Chondrocyte (in vitro differentiated cells): Measurements from ENCODE around the gene RHOH. TPM values are rescaled to one million over a fixed set of nuclear protein-coding genes. Genes with fewer than 3 reads are reported as not detected.

Experiments
- DNase-seq: peaks from one replicate; pipeline ENCODE4 v3.0.0; 2021; ENCODE audit warnings: mixed read lengths, low spot score
- H3K27ac Mint-ChIP-seq: one replicate; pipeline ENCODE4 v1.8.0; 2021; ENCODE audit warnings: mild to moderate bottlenecking, moderate library complexity, mixed read lengths; ENCODE audit not compliant: unreplicated experiment
- H3K27me3 Mint-ChIP-seq: 2 replicates; pipeline ENCODE4 v1.8.0; 2021; ENCODE audit warnings: low read depth, mixed read lengths
- H3K36me3 Mint-ChIP-seq: 2 replicates; pipeline ENCODE4 v1.8.0; 2021; ENCODE audit warnings: low read depth, mixed read lengths
- H3K4me1 Mint-ChIP-seq: 2 replicates; pipeline ENCODE4 v1.8.0; 2021; ENCODE audit warnings: low read depth, mild to moderate bottlenecking, mixed read lengths
- H3K4me3 Mint-ChIP-seq: one replicate; pipeline ENCODE4 v1.8.0; 2021; ENCODE audit warnings: mild to moderate bottlenecking, moderate library complexity, mixed read lengths; ENCODE audit not compliant: unreplicated experiment
- H3K9me3 Mint-ChIP-seq: 2 replicates; pipeline ENCODE4 v1.8.0; 2021; ENCODE audit warnings: low read depth, mixed read lengths
- total RNA-seq: library from RNA; stranded (reverse); gene quantifications from 3 replicates; pipeline ENCODE4 v1.2.1, GENCODE V29; 2021
- TF ChIP-seq, protein P1 (sequence below): fragments of 200-600 bp; sonication (generic); IDR thresholded peaks from 2 replicates; pipeline ENCODE4 v1.5.0; 2021; ENCODE audit warnings: antibody characterized with exemption, mild to moderate bottlenecking, moderate library complexity

The RHOH gene
- total RNA-seq, 1 donor from 2014 or later, result not detected

DNA sequence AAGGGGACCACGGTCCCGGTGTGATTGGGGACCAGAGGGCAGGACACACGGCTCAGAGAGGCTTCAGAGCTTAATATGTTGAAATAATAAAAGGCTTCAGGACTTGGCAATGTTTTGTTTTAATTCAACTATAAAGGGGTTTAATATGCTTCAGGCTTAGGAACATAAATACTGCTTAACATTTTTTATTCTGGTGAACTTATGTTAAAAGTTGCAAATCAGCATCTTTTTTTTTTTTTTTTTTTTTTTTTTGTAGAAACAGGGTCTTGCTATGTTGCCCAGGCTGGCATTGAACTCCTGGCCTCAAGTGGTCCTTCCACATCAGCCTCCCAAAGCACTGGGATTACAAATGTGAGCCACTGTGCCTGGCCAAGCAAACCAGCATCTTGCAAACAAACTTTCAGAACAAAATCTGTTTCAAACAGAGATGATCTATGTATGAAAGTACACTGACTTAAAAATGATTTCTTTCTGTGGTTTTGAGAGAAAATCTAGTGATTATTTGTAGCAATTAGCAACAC lies 37.7 kb downstream of the RHOH start:
- no peaks in the 10 kb centered on the region for H3K4me1 Mint-ChIP-seq
- DNase-seq, result no peak
- no peaks in the 10 kb centered on the region for H3K36me3 Mint-ChIP-seq
- TF ChIP-seq, protein P1, sequence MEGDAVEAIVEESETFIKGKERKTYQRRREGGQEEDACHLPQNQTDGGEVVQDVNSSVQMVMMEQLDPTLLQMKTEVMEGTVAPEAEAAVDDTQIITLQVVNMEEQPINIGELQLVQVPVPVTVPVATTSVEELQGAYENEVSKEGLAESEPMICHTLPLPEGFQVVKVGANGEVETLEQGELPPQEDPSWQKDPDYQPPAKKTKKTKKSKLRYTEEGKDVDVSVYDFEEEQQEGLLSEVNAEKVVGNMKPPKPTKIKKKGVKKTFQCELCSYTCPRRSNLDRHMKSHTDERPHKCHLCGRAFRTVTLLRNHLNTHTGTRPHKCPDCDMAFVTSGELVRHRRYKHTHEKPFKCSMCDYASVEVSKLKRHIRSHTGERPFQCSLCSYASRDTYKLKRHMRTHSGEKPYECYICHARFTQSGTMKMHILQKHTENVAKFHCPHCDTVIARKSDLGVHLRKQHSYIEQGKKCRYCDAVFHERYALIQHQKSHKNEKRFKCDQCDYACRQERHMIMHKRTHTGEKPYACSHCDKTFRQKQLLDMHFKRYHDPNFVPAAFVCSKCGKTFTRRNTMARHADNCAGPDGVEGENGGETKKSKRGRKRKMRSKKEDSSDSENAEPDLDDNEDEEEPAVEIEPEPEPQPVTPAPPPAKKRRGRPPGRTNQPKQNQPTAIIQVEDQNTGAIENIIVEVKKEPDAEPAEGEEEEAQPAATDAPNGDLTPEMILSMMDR, result no peak
- H3K4me3 Mint-ChIP-seq, result no peak overlapping the region
- no peak overlapping the region for H3K27ac Mint-ChIP-seq
- H3K9me3 Mint-ChIP-seq, result no peaks in the 10 kb centered on the region
- no peaks in the 10 kb centered on the region for H3K27me3 Mint-ChIP-seq

DNA sequence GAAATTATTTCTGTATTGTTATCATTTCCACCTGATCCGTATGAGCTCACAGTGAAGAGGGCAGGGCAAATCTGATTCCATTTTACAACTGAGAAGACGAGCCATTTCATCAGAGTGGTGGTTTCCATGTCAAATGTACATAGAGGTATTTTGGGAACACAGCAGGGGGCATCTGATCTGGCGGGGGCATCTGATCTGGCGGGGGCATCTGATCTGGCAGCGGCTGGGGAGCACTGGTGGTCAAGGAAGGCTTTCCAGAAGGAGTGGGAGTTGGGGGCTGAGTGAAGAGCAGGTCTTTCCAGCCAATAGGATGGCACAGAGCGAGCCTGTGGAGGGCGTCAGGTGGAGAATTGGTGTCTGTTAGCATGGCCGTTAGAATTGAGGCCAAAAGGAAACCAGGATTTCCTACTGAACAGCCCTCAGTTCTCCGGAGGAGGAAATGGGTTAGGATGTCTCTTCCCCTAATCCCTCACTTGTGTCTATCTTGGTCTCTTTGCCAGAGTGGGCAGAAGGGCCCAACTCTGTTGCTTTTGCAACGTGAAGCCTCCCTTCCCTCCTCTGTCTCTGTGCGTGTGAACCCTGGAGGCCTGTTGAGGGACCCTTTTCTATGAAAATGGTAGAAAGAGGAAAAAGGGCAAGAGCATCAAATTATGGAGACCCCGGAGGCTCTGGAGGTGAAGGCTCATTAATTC lies 41.3 kb downstream of the RHOH start:
- Mint-ChIP-seq H3K4me3 (no peak overlapping the region), H3K27me3 (no peaks in the 10 kb centered on the region), H3K4me1 (no peaks in the 10 kb centered on the region), H3K36me3 (no peaks in the 10 kb centered on the region), H3K27ac (no peak overlapping the region), H3K9me3 (no peaks in the 10 kb centered on the region)
- TF ChIP-seq, protein P1, result no peak
- no peak for DNase-seq

DNA sequence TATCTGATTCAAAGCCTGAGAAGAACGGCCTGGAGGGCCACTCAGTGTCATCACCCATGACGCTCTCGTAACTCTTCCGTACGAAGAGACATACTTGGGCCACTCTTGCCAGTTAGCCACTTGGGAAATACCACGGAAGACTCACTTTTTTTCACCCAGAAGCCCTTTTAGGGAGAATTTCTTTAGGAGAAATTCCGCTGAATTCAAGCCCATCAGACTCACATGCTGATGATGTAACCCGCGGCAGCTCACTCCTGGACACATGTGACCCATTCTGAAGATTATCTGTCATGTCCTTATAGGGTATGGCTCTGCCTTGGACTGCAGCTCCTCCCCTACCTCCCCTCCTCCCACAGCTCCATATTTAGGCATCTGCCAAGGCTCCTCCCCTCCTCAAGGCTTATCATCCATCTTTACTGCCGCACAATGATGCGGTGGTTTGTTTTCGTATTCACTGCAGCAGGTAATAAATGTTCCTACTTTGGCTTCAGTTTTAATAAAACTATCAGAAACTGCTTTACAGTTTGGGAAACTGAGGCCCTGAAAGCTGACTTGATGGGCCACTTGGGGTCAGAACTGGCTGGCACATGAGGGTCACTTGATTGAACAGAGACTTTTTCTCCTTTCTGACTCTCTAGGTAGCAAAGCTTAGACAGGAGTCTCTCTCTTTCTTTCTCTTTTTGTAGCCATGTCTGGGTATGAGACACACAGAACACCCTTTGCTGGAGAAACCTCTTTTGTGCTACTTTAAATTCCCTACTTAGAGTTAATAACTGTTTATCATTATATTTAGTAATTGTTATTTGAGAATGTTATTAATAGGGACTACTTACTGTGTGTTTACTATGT lies 42.1 kb downstream of the RHOH start:
- Mint-ChIP-seq H3K27ac (no peak overlapping the region), H3K4me3 (no peak overlapping the region), H3K9me3 (no peaks in the 10 kb centered on the region), H3K27me3 (no peaks in the 10 kb centered on the region), H3K36me3 (no peaks in the 10 kb centered on the region), H3K4me1 (no peaks in the 10 kb centered on the region)
- DNase-seq, result no peak
- TF ChIP-seq, protein P1, result no peak

DNA sequence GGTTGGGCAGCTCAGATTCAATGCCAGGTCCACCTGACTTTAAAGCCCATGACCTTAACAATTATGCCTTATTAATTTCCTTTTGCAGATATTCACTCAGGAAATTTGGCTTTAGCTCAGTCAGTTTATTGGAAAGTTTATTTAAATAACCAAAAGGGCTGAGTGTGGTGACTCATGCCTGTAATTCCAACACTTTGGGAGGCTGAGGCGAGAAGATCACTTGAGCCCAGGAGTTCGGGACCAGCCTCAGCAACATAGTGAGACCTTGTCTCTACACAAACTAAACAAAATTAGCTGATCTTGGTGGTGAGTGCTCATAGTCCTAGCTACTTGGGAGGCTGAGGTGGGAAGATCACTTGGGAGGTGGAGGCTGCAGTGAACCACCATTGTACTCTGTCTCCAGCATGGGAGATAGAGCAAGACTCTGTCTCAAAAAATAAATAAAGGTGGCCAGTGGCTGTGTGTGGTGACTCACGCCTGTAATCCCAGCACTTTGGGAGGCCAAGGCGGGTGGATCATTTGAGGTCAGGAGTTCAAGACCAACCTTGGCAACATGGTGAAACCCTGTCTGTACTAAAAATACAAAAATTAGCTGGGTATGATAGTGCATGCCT lies 43.3 kb downstream of the RHOH start:
- Mint-ChIP-seq H3K36me3 (no peaks in the 10 kb centered on the region), H3K4me3 (no peak overlapping the region), H3K4me1 (no peaks in the 10 kb centered on the region), H3K9me3 (no peaks in the 10 kb centered on the region), H3K27ac (no peak overlapping the region), H3K27me3 (no peaks in the 10 kb centered on the region)
- TF ChIP-seq, protein P1, result no peak
- DNase-seq, result no peak

DNA sequence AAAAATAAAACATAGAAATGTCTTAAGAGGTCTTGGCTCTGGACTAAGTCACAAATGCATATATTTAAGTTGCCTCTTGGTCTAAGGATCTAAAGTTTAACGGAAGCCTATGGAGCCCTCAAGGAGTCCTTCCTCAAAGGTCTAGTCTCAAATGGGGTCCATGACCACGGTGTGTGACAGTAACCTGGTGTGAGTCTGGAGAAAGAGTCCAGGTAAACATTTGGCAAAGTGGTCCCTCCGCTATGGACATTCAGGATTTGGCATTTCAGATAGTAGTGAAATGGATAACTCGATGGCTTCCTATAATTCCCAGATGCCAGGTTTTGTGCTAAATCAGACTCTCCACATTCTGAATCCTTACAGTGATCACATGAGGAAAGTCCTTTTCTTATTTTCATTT lies 44.2 kb downstream of the RHOH start:
- DNase-seq, result no peak
- Mint-ChIP-seq H3K27ac (no peak overlapping the region), H3K4me3 (no peak overlapping the region), H3K27me3 (no peaks in the 10 kb centered on the region), H3K36me3 (no peaks in the 10 kb centered on the region), H3K4me1 (no peaks in the 10 kb centered on the region), H3K9me3 (no peaks in the 10 kb centered on the region)
- TF ChIP-seq, protein P1, result no peak
